Smooth muscle cell (in vitro differentiated cells): ENCODE data around the gene TMX2. TPM values are rescaled to one million over a fixed set of nuclear protein-coding genes. Genes with fewer than 3 reads are reported as not detected.

Experiments used
- DNase-seq: peaks from one replicate; lab custom pipeline; 2025; ENCODE audit not compliant: unreplicated experiment; lab: John Stamatoyannopoulos, UW
- H2AFZ ChIP-seq: fragments of 200-600 bp; sonication (generic); 2 replicates; pipeline ENCODE4 v1.6.0; 2016; ENCODE audit warnings: antibody characterized with exemption, low read depth, mild to moderate bottlenecking
- H3F3A ChIP-seq: fragments of 200-600 bp; sonication (generic); 2 replicates; pipeline ENCODE4 v1.6.0; 2017; ENCODE audit warnings: antibody characterized with exemption, low read depth
- H3K27ac ChIP-seq: fragments of 200-600 bp; sonication (generic); 2 replicates; pipeline ENCODE4 v1.5.1; 2016; ENCODE audit warnings: low read depth, mild to moderate bottlenecking
- H3K27me3 ChIP-seq: fragments of 200-600 bp; sonication (generic); 2 replicates; pipeline ENCODE4 v1.6.1; 2016; ENCODE audit warnings: low read depth, mild to moderate bottlenecking
- H3K36me3 ChIP-seq: fragments of 200-600 bp; sonication (generic); 2 replicates; pipeline ENCODE4 v1.5.1; 2016; ENCODE audit warnings: low read depth
- H3K4me1 ChIP-seq: fragments of 200-600 bp; sonication (generic); 2 replicates; pipeline ENCODE4 v1.5.1; 2016; ENCODE audit warnings: low read depth
- H3K4me2 ChIP-seq: fragments of 200-600 bp; sonication (generic); 2 replicates; pipeline ENCODE4 v1.6.0; 2016; ENCODE audit warnings: mild to moderate bottlenecking
- H3K4me3 ChIP-seq: fragments of 200-600 bp; sonication (generic); 2 replicates; pipeline ENCODE4 v1.5.1; 2016; ENCODE audit warnings: mild to moderate bottlenecking
- H3K79me2 ChIP-seq: fragments of 200-600 bp; sonication (generic); 2 replicates; pipeline ENCODE4 v1.6.0; 2016; ENCODE audit warnings: low read depth, mild to moderate bottlenecking
- H3K9ac ChIP-seq: fragments of 200-600 bp; sonication (generic); 2 replicates; pipeline ENCODE4 v1.6.0; 2016; ENCODE audit warnings: low read depth
- H3K9me3 ChIP-seq: fragments of 200-600 bp; sonication (generic); replicated peaks from 2 replicates; pipeline ENCODE4 v1.5.1; 2016; ENCODE audit warnings: low read depth
- H4K20me1 ChIP-seq: fragments of 200-600 bp; sonication (generic); 2 replicates; pipeline ENCODE4 v1.6.0; 2016; ENCODE audit warnings: low read depth
- CTCF ChIP-seq: fragments of 200-600 bp; sonication (generic); IDR thresholded peaks from 2 replicates; pipeline ENCODE4 v1.5.1; 2017; ENCODE audit warnings: borderline replicate concordance, mild to moderate bottlenecking, antibody characterized with exemption; ENCODE audit not compliant: insufficient read depth, poor library complexity, severe bottlenecking
- WGBS: methylation state at CpG from one replicate; pipeline ENCODE4 v1.1.7; 2016; ENCODE audit warnings: low lambda C conversion rate; 5-methylcytosine and 5-hydroxymethylcytosine counted together
- polyA plus RNA-seq: library from polyadenylated mRNA; unstranded; fragments of >200 nt; fragmentation: Nextera tagmentation; extraction: Ambion mirVana; gene quantifications from 2 replicates; pipeline ENCODE4 v1.2.1, GENCODE V29; 2016
- total RNA-seq: library from RNA; depleted of rRNA; stranded (reverse); fragments of >200 nt; gene quantifications from 2 replicates; pipeline ENCODE4 v1.2.3, GENCODE V29; 2014

Gene TMX2
- total and polyA plus RNA-seq, 2 experiments from 2014 or later = 82.6 to 86.6 TPM

GRCh38 chr11:57728829-57729228 is 16.4 kb downstream of the TMX2 start:
- peaks cover 56% of the 10 kb centered on the region for H4K20me1 ChIP-seq
- no peaks in the 10 kb centered on the region for H3K27me3 ChIP-seq
- TF ChIP-seq CTCF = no peak
- H3K79me2 ChIP-seq = peaks cover 79% of the 10 kb centered on the region
- H3K4me3 ChIP-seq = no peak overlapping the region
- H3K9ac ChIP-seq = no peak overlapping the region
- H3K9me3 ChIP-seq = no peaks in the 10 kb centered on the region
- no peak overlapping the region for H3K4me2 ChIP-seq
- no peaks in the 10 kb centered on the region for H3K36me3 ChIP-seq
- 80% methylated on average over 7 of the region's 7 CpGs for WGBS
- no peak overlapping the region for H2AFZ ChIP-seq
- no peak for DNase-seq
- H3K4me1 ChIP-seq = no peaks in the 10 kb centered on the region
- no peak overlapping the region for H3K27ac ChIP-seq
- H3F3A ChIP-seq = no peaks in the 10 kb centered on the region

DNA sequence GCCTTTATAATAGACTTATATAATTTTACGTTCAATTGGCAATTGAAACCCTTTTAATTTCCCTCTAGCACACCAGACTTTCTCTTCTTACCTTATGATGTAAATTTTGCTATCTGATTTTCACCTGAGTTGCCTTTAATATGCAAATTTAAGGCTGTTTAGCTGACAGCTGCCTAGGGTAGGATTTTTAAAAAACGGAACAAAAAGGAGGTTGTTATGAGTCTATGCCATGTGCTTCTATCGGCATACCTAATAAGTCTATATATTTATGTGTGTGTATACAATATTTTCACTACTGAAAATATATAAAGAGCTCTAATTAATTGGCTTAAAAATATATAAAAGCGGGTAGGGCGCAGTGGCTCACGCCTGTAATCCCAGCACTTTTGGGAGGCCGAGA is 17.1 kb downstream of the TMX2 start:
- peaks cover 51% of the 10 kb centered on the region for H4K20me1 ChIP-seq
- no peak for TF ChIP-seq CTCF
- DNase-seq = no peak
- H3K4me1 ChIP-seq = no peaks in the 10 kb centered on the region
- H3K9me3 ChIP-seq = no peaks in the 10 kb centered on the region
- H3K36me3 ChIP-seq = no peaks in the 10 kb centered on the region
- H3K9ac ChIP-seq = no peak overlapping the region
- no peak overlapping the region for H3K4me2 ChIP-seq
- H3K27me3 ChIP-seq = no peaks in the 10 kb centered on the region
- H2AFZ ChIP-seq = no peak overlapping the region
- no peaks in the 10 kb centered on the region for H3F3A ChIP-seq
- WGBS = 92% methylated on average over 7 of the region's 7 CpGs
- peaks cover 80% of the 10 kb centered on the region for H3K79me2 ChIP-seq
- H3K27ac ChIP-seq = no peak overlapping the region
- H3K4me3 ChIP-seq = no peak overlapping the region

DNA sequence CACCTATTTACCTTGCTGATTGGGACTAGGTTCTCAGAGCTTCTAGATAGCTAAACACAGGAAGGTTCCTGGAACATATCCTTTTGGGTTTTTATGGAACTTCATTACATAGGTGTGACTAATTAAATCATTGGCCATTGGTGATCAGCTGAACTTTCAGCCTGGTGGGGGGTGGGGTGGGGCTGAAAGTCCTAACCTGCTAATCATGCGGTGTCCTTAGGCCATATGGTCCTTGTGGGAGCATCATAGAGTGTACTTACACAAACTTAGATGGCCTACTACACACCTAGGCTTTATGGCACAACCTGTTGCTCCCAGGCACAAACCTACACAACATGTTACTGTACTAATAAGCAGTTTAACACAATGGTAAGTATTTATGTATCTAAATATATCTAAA is 20.3 kb downstream of the TMX2 start:
- Histone ChIP-seq H4K20me1 (peaks cover 37% of the 10 kb centered on the region), H3K9me3 (no peaks in the 10 kb centered on the region), H3K79me2 (peaks cover 57% of the 10 kb centered on the region), H3K9ac (no peak overlapping the region), H3K27ac (no peak overlapping the region), H3K36me3 (no peaks in the 10 kb centered on the region), H3K27me3 (no peaks in the 10 kb centered on the region), H3K4me3 (no peak overlapping the region), H3K4me1 (no peaks in the 10 kb centered on the region), H2AFZ (no peak overlapping the region), H3F3A (no peaks in the 10 kb centered on the region), H3K4me2 (no peak overlapping the region)
- no peak for DNase-seq
- 100% methylated on average over 1 of the region's 1 CpG for WGBS
- TF ChIP-seq CTCF = no peak

- no peak for TF ChIP-seq CTCF
- DNase-seq = no peak
- 81% methylated on average over 3 of the region's 3 CpGs for WGBS
These were observed 23.4 kb downstream of the TMX2 start for GRCh38 chr11:57735619-57736298.

More at GRCh38 chr11:57735619-57736298, 23.4 kb downstream of the TMX2 start:
- no peak overlapping the region for H3K27ac ChIP-seq
- no peak overlapping the region for H2AFZ ChIP-seq
- no peak overlapping the region for H3K4me2 ChIP-seq
- H3K9ac ChIP-seq = no peak overlapping the region
- no peak overlapping the region for H3K4me3 ChIP-seq
- H3K36me3 ChIP-seq = no peaks in the 10 kb centered on the region
- no peaks in the 10 kb centered on the region for H3K27me3 ChIP-seq
- H3K4me1 ChIP-seq = no peaks in the 10 kb centered on the region
- peaks cover 23% of the 10 kb centered on the region for H4K20me1 ChIP-seq
- H3K9me3 ChIP-seq = no peaks in the 10 kb centered on the region
- peaks cover 14% of the 10 kb centered on the region for H3F3A ChIP-seq
- H3K79me2 ChIP-seq = peaks cover 34% of the 10 kb centered on the region
